Tongue (tissue), 1 donor: ENCODE results near the gene PTPN22. TPM values are rescaled to one million over a fixed set of nuclear protein-coding genes. Genes with fewer than 3 reads are reported as not detected.

Experiments used
- total RNA-seq: library from RNA; depleted of rRNA; stranded (reverse); fragments of >200 nt; gene quantifications from one replicate; pipeline ENCODE4 v1.2.3, GENCODE V29; 2014

The PTPN22 gene
- total RNA-seq, 1 donor from 2014 or later, result 0.92 TPM

Other genes with a start within 250 kb of the PTPN22 start
- gene PHTF1, start 112.2 kb downstream of the PTPN22 start, total RNA-seq, result 12.9 TPM
- 27.8 TPM for gene RSBN1, start 59.2 kb downstream of the PTPN22 start, total RNA-seq
- gene BCL2L15, start 15.9 kb upstream of the PTPN22 start, total RNA-seq, result 0.41 TPM
- 37.4 TPM for gene AP4B1, start 33.1 kb upstream of the PTPN22 start, total RNA-seq
- 5.9 TPM for gene DCLRE1B, start 33.6 kb upstream of the PTPN22 start, total RNA-seq
- gene HIPK1, start 57.6 kb upstream of the PTPN22 start, total RNA-seq, result 62.9 TPM
- 80.7 TPM for gene OLFML3, start 107.8 kb upstream of the PTPN22 start, total RNA-seq